Body of pancreas (tissue), 4 donors: ENCODE results near the gene IL9R. TPM values are rescaled to one million over a fixed set of nuclear protein-coding genes. Genes with fewer than 3 reads are reported as not detected.
"Not testable (repeated sequence)": the region's sequence is repeated elsewhere in the genome, so short reads cannot be mapped to it uniquely, and the experiment has no call there.

Experiments
- ATAC-seq: fragments of 150-250 bp; one replicate; pipeline ENCODE4 v1.9.1; 2016
- DNase-seq, 4 donors: peaks; one replicate each; pipeline ENCODE4 v3.0.0-alpha.2; 2019
- H3K27ac ChIP-seq, 4 donors: fragments of 200-600 bp; sonication (generic); 1 replicate in 3 of 4; 2 replicates in 1 of 4; pipeline versions ENCODE4 v1.5.1 to v1.6.1; 2016 to 2019; ENCODE audit warnings: mild to moderate bottlenecking in 1 of 4, mixed read lengths in 1 of 4, moderate library complexity in 1 of 4
- H3K27me3 ChIP-seq, 2 donors: fragments of 200-600 bp; sonication (generic); one replicate each; pipeline ENCODE4 v1.6.0; 2016; ENCODE audit warnings: mild to moderate bottlenecking in 1 of 2
- H3K36me3 ChIP-seq, 2 donors: fragments of 200-600 bp; sonication (generic); replicated peaks in 1 of 2; 2 replicates each; pipeline ENCODE4 v1.5.1; 2016; ENCODE audit warnings: low read depth in 2 of 2; ENCODE audit not compliant: insufficient read depth in 1 of 2
- H3K4me1 ChIP-seq: fragments of 200-600 bp; sonication (generic); one replicate; pipeline ENCODE4 v1.6.0; 2016
- H3K4me3 ChIP-seq, 2 donors: fragments of 200-600 bp; sonication (generic); 1 replicate in 1 of 2; 2 replicates in 1 of 2; pipeline ENCODE4 v1.5.1; 2016 to 2019
- H3K9me3 ChIP-seq, 3 donors: fragments of 200-600 bp; sonication (generic); 1 replicate in 2 of 3; 2 replicates in 1 of 3; pipeline ENCODE4 v1.5.1; 2016
- POLR2A ChIP-seq, 3 donors: fragments of 450-650 bp; IDR thresholded peaks; one replicate each; pipeline ENCODE4 v1.6.1; 2016; ENCODE audit warnings: antibody characterized with exemption in 3 of 3, mild to moderate bottlenecking in 2 of 3
- WGBS, 2 donors: methylation state at CpG; one replicate each; pipeline ENCODE4 v1.1.5; 2017; 5-methylcytosine and 5-hydroxymethylcytosine counted together
- intact Hi-C: fragments of 100-400 bp; cut with DNase I; formaldehyde crosslinking; loops from one replicate; pipeline ENCODE4 v1.15.1; 2023
- total RNA-seq, 2 donors: library from RNA; depleted of rRNA; stranded (reverse); fragments of >200 nt; gene quantifications; one replicate each; pipeline ENCODE4 v1.1.0, GENCODE V29; 2016
- TF ChIP-seq, protein P1 (sequence below), 7 experiments: fragments of 450-650 bp in 4 of 7; fragments of 200-600 bp in 3 of 7; sonication (generic) in 3 of 7; IDR thresholded peaks; one replicate each; pipeline ENCODE4 v1.5.1; 2016 to 2019; ENCODE audit warnings: antibody characterized with exemption in 7 of 7

IL9R gene
- total RNA-seq, 2 donors from 2014 or later = 2.0 TPM; not detected in 1

DNA sequence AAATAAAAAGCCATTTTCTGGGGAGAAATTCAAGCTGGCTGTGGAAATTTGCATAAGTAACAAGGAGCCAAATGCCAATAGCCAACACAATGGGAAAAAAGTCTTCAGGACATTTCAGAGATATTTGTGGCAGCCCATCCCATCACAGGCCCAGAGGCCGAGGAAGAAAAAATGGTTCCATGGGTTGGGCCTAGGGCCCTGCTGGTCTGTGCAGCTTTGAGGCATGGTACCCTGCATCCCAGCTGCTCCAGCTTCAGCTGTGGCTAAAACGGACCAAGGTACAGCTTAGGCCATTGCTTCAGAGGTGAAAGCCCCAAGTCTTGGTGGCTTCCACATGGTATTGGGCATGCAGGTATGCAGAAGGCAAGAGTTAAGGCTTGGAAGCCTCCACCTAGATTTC lies 14.2 kb upstream of the IL9R start:
- TF ChIP-seq, protein P1, sequence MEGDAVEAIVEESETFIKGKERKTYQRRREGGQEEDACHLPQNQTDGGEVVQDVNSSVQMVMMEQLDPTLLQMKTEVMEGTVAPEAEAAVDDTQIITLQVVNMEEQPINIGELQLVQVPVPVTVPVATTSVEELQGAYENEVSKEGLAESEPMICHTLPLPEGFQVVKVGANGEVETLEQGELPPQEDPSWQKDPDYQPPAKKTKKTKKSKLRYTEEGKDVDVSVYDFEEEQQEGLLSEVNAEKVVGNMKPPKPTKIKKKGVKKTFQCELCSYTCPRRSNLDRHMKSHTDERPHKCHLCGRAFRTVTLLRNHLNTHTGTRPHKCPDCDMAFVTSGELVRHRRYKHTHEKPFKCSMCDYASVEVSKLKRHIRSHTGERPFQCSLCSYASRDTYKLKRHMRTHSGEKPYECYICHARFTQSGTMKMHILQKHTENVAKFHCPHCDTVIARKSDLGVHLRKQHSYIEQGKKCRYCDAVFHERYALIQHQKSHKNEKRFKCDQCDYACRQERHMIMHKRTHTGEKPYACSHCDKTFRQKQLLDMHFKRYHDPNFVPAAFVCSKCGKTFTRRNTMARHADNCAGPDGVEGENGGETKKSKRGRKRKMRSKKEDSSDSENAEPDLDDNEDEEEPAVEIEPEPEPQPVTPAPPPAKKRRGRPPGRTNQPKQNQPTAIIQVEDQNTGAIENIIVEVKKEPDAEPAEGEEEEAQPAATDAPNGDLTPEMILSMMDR (IDR thresholded peaks at IDR 0.05) = no peak
- TF ChIP-seq POLR2A (IDR thresholded peaks at IDR 0.05) = no peak

DNA sequence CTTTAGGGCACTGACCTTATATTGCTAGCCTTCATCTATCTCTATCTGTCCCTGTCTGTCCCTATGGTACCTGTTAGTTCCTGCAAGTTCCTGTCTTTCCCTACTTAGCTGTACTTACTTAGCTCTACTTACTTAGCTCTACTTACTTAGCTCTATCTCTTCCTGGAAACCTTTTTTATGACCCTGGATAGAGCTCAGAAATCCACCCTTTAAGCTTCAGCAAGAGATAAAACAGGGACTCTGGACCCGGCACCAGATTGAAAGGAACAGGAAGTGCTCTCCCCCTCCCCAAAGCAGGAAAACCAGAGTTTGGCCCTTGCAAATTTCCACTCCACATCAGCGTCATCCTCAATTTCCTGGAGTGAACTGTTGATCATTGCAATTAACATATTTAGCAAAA lies 12.3 kb upstream of the IL9R start:
- TF ChIP-seq POLR2A (IDR thresholded peaks at IDR 0.05) = no peak
- TF ChIP-seq, protein P1 (IDR thresholded peaks at IDR 0.05) = no peak
- no peaks in the 10 kb centered on the region for H3K4me1 ChIP-seq
- H3K9me3 ChIP-seq = no peaks in the 10 kb centered on the region
- no peak for ATAC-seq
- WGBS, 2 donors = 44 to 60% methylated on average over 2 of the region's 2 CpGs
- intact Hi-C loops = no loop called here
- no peaks in the 10 kb centered on the region for H3K27me3 ChIP-seq
- no peak for DNase-seq
- H3K36me3 ChIP-seq = no peaks in the 10 kb centered on the region
- no peak overlapping the region for H3K27ac ChIP-seq
- no peak overlapping the region for H3K4me3 ChIP-seq

More for the DNA sequence above, 14.2 kb upstream of the IL9R start:
- Histone ChIP-seq H3K9me3 (no peaks in the 10 kb centered on the region), H3K27me3 (no peaks in the 10 kb centered on the region), H3K4me3 (no peak overlapping the region), H3K4me1 (no peaks in the 10 kb centered on the region), H3K36me3 (no peaks in the 10 kb centered on the region), H3K27ac (no peak overlapping the region)
- intact Hi-C loops = no loop called here
- ATAC-seq (no peak), DNase-seq (no peak)
- 49 to 58% methylated on average over 2 of the region's 2 CpGs for WGBS, 2 donors

- H3K4me3 ChIP-seq, H3K27ac ChIP-seq, DNase-seq, H3K4me1 ChIP-seq, H3K9me3 ChIP-seq, H3K27me3 ChIP-seq, intact Hi-C loops, ATAC-seq, H3K36me3 ChIP-seq: not testable (repeated sequence)
- 0 to 15% methylated on average over 2 of the region's 2 CpGs for WGBS, 2 donors
Measured at GRCh38 chrX:155986995-155987394, 10.5 kb upstream of the IL9R start.

- no peak for ATAC-seq
- intact Hi-C loops = no loop called here
- no peaks in the 10 kb centered on the region for H3K36me3 ChIP-seq
- H3K9me3 ChIP-seq = no peaks in the 10 kb centered on the region
- no peaks in the 10 kb centered on the region for H3K27me3 ChIP-seq
- H3K4me3 ChIP-seq = no peak overlapping the region
- no peak for DNase-seq
- WGBS, 2 donors = 55 to 56% methylated on average over 4 of the region's 4 CpGs
- TF ChIP-seq, protein P1 (IDR thresholded peaks at IDR 0.05) = no peak
- TF ChIP-seq POLR2A (IDR thresholded peaks at IDR 0.05) = no peak
- H3K4me1 ChIP-seq = no peaks in the 10 kb centered on the region
- no peak overlapping the region for H3K27ac ChIP-seq
Measured at GRCh38 chrX:155988859-155989258, 8.6 kb upstream of the IL9R start.

GRCh38 chrX:155993421-155993820 lies 4.1 kb upstream of the IL9R start:
- TF ChIP-seq POLR2A (IDR thresholded peaks at IDR 0.05) = no peak
- TF ChIP-seq, protein P1 (IDR thresholded peaks at IDR 0.05) = no peak
- WGBS, 2 donors = 59 to 65% methylated on average over 2 of the region's 2 CpGs

More at GRCh38 chrX:155993421-155993820, 4.1 kb upstream of the IL9R start:
- ATAC-seq (no peak), DNase-seq (no peak)
- H3K36me3 ChIP-seq = no peaks in the 10 kb centered on the region
- H3K27ac ChIP-seq = no peak overlapping the region
- no peak overlapping the region for H3K4me3 ChIP-seq
- no peaks in the 10 kb centered on the region for H3K4me1 ChIP-seq
- no peaks in the 10 kb centered on the region for H3K9me3 ChIP-seq
- intact Hi-C loops = no loop called here
- H3K27me3 ChIP-seq = no peaks in the 10 kb centered on the region
